ENCODE measurements around the gene PPP3CA.
"Not testable (repeated sequence)": the region's sequence is repeated elsewhere in the genome, so short reads cannot be mapped to it uniquely, and the experiment has no call there.

PPP3CA gene

DNA sequence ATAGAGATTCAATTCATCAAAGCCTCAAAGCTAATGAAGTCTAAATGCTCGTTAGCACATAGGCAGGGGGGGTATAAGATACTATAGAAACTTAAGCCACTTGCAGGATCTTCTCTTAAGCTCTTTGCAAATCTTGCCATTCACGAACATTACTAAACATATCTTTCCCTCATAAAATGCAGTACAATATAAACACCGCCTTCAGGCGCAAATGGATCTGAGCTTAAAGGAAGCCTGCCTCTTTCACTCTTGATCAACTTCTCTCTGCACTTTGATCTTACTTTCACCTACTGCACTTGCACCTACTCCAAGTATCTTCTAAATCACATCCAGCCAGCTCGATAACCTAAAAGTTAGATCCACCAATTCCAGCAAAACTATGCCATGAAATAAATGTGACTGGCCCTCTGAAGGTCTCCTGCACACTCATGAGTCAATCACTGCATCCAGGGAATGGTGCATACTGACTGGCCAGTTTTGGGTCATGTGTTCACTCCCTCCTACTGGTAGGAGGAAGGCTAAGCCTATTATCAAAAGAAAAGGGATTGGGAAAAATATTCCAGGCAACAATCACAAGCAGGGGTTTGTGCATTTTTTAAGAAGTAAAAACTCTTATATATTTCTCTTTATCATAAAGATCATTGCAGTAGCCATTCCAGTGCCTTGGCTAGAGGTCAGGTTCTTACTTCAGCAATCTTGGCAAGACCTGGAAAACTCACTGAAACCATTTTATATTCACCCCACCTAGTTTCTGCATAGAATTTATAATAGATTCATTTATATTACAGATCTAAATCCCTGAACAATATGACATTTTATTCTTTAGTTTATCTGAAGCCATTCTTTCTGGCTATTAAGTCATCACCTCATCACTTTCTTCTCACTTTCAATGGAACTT, 222.0 kb downstream of the PPP3CA start:
- H3K27ac ChIP-seq = no peak overlapping the region
- DNase-seq (ENCODE audit: low read depth, low spot score) = no peak

DNA sequence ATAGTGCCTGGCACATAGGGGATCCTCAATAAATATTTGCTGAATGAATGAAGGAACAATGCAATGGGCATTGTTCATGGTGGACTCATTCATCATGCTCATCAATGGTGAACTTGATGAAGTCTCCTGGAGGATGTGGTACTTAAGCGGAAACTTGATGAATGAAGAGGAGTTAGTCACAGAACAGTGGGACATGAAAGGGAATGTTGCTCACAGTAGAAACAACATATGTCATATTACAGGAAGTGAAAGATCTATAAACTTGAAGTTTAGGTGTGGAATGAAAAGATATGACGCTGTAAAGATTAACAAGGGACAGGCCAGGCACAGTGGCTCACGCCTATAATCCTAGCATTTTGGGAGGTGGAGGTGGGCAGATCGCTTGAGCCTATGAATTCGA, 224.1 kb downstream of the PPP3CA start:
- no peak for DNase-seq (ENCODE audit: low read depth, low spot score)
- peak overlapping the region; percentile 11 for H3K27ac ChIP-seq

DNA sequence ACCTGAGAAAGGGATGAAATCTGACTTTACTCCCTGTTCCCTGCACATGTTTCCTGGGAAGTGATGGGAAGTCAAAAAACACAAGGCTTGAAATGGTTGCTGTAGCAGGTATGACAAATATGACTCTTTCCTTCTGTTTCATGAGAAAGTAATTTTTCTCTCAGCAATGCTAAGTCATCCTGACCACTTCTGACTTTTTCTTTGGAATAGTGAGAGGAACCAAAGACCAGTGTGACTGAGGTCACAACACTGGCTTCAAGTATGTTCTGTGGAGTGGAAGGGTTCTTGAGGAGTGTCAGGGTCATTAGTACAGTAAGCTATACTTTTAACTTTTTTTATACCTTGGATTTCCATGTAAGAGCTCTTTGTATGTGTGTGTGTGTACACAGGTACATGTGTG, 225.3 kb downstream of the PPP3CA start:
- DNase-seq (ENCODE audit: low read depth, low spot score) = no peak
- H3K27ac ChIP-seq = no peak overlapping the region

DNA sequence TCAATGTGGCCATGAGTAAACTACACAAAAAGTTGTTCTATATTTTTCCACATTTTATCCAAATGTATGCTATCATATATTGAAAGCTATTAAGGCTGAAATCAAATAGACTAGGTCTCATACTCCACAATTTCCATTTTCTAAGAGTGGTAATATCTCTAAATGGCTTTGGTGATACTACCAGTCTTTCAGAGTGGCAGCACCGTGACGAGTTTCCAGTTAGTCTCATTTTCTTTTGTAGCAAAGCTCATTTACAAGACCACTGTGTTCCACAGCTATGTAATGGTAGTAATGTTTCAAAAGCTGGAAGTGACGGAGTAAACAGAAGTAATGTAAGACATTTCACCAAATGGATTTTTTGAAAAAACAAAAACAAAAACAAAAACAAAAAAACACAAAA, 228.2 kb downstream of the PPP3CA start:
- DNase-seq (ENCODE audit: low read depth, low spot score) = no peak
- no peak overlapping the region for H3K27ac ChIP-seq

DNA sequence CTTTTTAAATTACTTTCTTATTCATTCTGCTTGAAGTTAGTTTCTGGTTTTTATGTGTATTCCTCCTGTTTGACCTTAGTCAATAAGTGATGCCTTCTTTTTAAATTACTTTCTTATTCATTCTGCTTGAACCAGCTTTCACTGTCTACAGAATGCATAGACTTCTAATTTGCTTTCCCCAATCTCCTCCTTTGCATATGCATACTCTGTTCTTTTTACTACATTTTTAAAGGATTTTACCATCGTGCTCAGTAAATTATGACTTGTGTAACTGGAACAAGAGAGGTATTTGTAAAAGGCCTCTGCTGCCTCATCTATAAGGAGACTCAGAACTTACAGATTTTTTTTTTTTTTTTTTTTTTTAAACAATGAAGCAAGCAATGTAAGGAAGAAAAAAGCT, 228.7 kb downstream of the PPP3CA start:
- no peak overlapping the region for H3K27ac ChIP-seq
- no peak for DNase-seq (ENCODE audit: low read depth, low spot score)

DNA sequence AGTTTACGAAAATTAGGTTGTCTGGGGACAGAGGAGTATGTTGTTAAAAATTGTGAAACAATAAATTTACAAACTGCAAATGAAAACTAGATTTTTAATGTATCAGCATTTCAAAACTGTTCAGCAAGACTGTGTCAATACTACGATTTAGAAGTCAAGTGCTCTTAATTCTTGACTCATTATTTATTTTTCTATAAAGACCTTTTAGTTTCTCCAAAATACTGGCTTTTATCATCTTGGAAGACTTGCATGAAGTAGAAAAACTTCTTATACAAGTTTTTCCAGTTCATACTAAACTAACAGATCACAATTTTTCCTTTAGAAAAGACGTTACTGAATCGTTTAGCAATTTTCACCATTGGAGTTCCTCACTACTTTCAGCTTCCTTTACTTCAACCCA, 231.4 kb downstream of the PPP3CA start:
- no peak for DNase-seq (ENCODE audit: low read depth, low spot score)
- peak overlapping the region; percentile 44 for H3K27ac ChIP-seq

DNA sequence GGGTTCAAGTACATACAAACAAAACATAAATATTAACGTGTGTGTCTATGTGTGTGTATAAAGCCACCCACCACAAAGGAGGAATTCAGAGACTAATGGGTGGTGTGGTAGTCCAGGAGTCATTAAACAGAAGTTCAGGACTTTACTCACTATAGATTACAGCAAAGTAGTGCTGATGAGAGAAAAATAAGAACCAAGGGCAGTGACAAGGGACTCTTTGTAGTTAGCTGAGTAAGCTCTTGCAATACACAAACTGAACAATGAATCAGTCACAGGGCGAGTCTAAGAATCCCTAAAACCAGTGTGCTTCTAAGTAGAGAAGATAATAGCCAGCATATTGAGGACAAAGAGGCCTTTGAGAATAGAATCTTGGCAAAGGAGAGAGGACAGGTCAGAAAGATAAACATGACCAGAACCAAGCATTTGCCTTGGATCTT, 232.4 kb downstream of the PPP3CA start:
- DNase-seq (ENCODE audit: low read depth, low spot score) = peak; percentile 66
- peak overlapping the region; percentile 44 for H3K27ac ChIP-seq

DNA sequence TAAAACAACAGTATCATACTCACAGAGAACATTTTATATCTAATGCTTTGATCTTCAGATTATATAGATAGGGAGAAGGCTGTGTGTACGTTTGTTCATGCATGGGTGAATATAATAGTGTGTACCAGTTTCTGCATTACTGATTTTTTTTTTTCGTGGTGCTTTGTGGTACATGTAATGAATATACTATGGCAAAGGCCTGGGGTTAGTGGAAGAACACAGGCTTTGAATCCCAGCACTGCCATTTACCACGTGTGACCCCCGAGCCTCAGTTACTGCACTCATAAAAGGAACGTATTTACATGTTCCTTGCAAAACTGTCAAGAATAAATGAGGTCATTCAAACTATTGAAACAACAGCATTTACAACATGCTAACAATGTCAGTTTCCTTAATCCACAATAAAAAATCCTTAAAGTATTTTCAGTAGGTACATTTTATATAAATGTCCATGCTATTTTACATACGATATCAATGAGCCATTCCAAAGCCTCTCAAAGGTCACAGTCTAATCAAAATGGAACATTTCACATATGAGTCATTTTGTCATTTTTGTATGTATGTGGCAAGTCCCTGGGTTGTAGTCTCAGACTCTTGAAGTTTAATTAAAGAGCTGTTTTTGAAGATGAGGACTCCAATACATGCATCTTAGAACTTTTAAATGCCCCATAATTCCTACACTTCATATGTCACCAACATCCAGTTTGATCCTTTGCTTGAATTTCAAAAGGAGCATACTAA, 242.8 kb downstream of the PPP3CA start:
- no peak for DNase-seq (ENCODE audit: low read depth, low spot score)
- H3K27ac ChIP-seq = peak overlapping the region; percentile 24

DNA sequence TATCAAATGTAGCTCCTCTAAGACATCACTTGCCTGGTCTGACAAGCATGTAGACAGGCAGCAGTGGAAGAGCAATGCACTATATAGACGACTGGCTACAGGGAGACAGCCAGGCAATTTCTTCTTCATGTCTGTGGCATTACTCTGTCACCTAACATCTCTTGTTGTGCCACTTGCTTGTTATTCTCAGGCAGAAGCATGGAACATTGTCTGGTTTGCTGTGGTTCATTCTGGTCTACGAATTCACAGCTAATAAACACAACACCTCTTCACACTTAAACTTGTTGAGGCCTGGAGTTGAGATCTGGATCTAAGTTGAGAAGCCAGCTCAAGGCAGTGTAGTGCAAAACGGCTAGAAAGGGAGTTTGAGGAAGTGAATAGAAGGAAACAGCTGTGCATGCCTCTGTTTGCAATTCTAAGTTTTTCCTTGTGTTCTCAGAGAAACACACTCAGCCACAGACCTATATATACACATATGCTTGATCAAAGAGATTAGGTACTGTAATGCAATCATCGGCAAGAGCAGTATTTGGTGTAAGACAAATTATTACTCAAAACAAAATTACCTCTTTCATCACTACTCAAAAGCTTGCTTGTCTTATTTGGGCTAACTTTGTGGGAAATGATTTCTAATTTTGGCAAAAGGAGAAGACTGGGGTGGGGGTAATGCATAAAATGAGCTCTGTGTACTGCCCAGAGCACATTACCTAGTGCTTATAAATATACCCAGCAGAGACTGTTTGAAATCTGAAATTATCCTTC, 243.8 kb downstream of the PPP3CA start:
- H3K27ac ChIP-seq = peak overlapping the region; percentile 24
- DNase-seq (ENCODE audit: low read depth, low spot score) = no peak

DNA sequence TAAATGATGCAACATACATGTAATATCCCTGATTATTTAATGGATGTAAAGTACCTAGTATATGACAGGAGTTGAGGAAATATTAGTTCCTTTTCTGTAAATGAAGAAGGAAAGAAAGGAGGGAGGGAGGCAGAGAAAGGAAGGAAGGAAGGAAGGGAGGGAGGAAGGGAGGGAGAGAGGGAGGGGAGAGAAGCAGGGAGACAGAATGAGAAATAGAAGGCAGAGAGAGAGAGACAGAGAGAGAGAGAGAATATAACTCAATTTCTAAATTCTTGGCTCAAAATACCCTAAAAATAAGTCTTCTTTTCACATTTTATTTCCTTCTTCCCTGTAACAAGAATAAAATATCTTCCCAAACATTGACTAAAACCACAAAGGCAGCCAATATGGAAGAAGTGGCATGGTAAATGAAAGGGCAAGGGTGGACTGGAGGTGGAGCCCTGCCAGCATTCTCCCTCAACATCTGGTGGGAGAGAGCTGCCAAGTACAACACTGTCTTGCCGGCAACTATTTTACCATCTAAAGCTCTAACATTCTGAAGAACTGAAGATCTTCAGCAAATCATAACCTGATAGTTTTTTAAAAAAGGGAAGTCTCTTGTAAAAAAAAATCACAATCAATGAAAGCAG, 245.1 kb downstream of the PPP3CA start:
- H3K27ac ChIP-seq = peak overlapping the region; percentile 1
- DNase-seq (ENCODE audit: low read depth, low spot score) = no peak

DNA sequence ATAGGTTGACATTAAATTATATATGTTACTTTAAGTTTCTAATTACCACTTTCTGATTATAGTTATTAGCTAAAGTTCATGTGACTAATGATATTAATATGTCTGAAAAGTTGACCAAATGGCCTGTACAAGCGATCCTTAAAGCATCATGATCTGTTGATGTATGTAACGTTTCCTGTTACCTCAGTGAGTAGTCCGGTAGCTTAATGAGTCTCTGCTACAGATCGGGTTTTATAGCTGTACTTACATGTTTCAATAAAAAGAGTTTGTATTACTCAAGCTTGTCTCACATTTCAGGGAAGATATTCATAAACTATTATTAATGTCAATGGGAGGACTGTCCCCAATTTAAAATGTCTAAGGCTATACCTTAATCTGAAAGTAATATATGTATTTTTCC, 246.3 kb downstream of the PPP3CA start:
- DNase-seq (ENCODE audit: low read depth, low spot score) = no peak
- no peak overlapping the region for H3K27ac ChIP-seq

DNA sequence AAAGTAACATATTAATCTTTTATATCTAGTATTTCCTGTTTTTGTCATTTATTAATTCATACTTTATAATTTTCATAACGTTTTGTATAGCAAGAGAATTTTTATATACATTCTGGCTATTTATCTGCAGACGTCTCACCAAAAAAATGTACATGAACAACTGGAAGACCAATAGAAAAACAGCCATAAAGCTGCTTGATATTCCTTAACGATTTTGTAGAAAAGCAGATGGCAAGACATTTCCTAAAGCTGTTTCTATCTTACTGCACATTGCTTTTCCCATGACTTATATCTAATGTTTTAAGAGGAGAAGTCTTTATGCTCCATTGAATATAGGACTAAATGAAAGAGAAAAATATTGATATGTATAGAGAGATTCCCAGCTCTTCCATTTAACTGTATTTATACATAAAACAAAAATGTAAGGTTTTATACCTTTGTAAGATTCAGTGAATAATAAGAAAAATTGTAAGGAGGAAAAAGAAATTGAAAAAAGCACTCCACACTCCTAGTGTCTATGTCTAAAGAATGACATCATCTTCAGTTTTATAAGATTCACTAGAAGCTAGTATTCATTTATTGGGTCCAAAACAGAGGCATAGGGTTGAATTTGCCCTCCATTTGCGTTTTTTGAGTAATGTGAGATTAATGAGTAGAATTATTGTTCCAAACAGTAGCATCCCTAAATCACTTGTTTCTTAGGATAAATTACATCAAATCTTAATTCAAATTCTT, 248.5 kb downstream of the PPP3CA start:
- H3K27ac ChIP-seq = no peak overlapping the region
- no peak for DNase-seq (ENCODE audit: low read depth, low spot score)

DNA sequence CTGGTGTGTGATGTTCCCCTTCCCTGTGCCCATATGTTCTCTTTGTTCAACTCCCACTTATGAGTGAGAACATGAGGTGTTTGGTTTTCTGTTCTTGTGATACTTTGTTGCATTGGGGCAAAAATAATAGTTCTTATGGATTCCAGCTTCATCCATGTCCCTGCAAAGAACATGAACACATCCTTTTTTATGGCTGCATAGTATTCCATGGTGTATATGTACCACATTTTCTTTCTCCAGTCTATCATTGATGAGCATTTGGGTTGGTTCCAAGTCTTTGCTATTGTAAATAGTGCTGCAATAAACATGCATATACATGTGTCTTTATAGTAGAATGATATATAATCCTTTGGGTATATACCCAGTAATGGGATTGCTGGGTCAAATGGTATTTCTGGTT, 254.7 kb downstream of the PPP3CA start:
- not testable (repeated sequence) for H3K27ac ChIP-seq; DNase-seq (ENCODE audit: low read depth, low spot score)

DNA sequence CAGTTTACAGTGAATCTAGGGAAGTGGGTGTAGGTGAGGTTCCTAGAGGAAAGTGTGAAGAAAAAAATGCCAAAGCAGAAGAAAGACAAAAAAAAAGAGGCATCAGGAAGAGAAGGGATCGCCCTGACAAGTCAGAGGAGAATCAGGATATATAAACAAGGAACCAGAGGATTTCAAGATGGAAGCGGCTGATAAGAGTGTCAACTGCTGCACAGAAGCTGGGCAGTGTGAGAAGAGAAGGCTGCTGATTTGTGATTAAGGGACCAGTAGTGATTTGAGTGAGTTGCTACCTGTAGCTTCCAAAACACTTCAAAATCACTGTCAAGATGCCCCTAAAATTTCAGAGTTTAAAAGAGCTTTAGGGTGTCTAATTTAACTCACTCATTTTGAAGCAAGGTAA, 258.2 kb downstream of the PPP3CA start:
- no peak for DNase-seq (ENCODE audit: low read depth, low spot score)
- H3K27ac ChIP-seq = no peak overlapping the region

DNA sequence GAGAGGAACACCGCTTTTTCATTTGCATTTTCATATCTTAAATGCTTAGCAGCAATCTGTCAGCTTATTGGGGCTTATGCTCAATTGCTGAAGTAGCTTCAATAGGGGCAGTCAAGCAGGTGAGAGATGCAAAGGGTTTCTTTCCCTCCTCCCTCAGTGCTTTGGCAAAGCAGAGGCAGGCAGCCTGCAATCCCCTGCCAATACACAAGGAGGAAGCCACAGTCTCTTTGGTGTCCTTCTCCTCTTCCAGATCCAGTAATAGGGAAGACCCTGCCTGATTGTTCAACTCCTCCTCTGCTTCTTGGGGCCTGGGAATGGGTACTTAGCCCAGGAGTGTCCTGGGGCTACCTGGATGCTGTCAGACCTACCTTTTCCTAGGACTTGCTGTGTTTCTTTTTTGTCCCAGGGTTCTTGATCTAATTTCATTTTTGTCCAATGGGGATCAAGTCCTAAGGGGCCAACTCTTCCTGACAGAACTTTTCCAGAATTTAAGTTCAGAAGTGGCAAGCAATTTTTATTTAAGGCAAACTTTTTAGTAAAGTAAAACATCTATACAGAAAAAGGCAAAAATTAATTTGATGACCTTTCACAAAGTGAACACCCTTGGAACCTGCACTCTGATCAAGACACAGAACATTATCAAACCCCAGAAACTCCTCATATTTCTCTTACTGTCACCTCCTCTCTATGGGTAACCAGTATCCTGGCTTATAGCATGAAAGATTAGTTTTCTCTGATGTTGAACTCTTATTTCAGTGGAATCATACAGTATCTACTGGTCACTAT, 260.3 kb downstream of the PPP3CA start:
- H3K27ac ChIP-seq = no peak overlapping the region
- no peak for DNase-seq (ENCODE audit: low read depth, low spot score)

DNA sequence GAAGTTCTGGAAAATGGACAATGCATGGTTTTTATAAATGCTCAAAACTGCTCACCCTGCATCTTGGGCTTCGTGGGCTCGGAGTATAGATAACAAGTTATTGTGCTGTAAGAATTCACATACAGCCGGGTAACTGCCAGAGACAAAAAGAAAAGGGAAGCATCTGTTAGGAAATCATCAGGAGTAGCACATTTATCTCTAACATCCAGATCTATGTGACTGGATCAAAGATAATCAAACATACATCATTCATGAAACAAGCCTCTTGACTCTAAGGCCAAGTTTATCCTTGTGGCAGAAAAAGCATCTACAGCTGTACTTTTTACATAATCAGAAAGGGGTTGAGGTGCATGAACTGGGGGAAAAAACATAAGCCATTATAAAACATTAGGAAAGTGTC, 264.2 kb downstream of the PPP3CA start:
- DNase-seq (ENCODE audit: low read depth, low spot score) = no peak
- H3K27ac ChIP-seq = no peak overlapping the region

DNA sequence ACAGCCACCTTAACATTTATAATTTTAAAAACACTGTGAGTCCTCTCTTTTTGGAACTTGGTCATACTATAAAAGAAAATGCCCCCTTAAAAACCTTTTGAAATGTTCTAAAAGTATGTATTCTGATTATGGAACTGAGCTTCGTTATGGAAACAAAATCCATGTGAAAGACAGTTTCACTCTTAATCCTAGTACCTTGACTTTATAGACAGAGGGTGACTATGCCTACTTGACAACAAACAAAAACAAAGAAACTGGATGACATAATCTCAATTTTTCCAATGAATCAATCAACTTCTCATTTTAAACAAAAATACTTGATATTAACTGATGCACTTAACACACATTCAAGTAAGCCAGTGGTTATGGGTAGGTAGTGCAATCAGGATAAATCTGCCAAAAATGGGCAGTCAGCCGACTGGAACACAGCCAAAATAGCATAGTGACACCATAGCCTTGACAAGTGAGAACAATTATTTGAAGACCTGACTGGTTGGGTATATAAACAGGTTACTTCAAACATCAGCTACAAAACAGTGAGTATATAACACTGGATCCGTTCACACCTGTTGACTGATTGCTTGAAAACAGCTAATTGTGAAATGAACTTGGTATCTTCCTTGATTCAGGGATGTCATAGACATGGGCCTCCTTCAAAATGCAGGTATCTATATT, 265.5 kb downstream of the PPP3CA start:
- no peak for DNase-seq (ENCODE audit: low read depth, low spot score)

DNA sequence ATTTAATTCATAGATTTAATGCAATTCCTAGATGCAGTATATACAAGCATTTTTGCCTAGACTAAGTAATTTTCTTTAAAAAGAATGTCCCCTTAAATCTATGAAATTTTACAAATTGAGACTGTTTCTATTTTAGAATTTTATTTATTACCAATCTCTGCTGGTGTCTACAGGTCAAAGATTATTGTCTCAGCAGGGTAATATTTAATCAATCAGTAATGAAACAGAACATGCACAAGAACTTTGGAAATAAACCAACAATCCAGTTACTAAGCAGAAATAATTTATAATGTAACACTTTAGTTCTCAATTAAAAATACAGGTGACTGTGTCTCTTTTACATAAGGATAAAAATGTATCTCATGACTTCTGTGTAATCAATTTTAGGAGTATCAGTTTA, 266.2 kb downstream of the PPP3CA start:
- H3K27ac ChIP-seq = no peak overlapping the region
- no peak for DNase-seq (ENCODE audit: low read depth, low spot score)

More for the DNA sequence above, 265.5 kb downstream of the PPP3CA start:
- no peak overlapping the region for H3K27ac ChIP-seq

Measured in epithelial cell of prostate (primary cell).